Peyer's patch (tissue), 4 donors: ENCODE measurements around the gene UTP15. TPM values are rescaled to one million over a fixed set of nuclear protein-coding genes. Genes with fewer than 3 reads are reported as not detected.

ENCODE experiments used
- DNase-seq, 3 donors: peaks; one replicate each; pipeline ENCODE4 v3.0.0-alpha.2; 2017 to 2019
- H3K27ac ChIP-seq, 4 donors: fragments of 200-600 bp; sonication (generic); one replicate each; pipeline ENCODE4 v1.5.1; 2016 to 2019
- H3K27me3 ChIP-seq, 2 donors: fragments of 200-600 bp; sonication (generic); one replicate each; pipeline ENCODE4 v1.5.1; 2019
- H3K36me3 ChIP-seq, 3 donors: fragments of 200-600 bp; sonication (generic); one replicate each; pipeline ENCODE4 v1.5.1; 2016 to 2019
- H3K4me1 ChIP-seq, 4 donors: fragments of 200-600 bp; sonication (generic); one replicate each; pipeline ENCODE4 v1.5.1; 2016 to 2019
- H3K4me3 ChIP-seq, 4 donors: fragments of 200-600 bp; sonication (generic); 1 replicate in 3 of 4; 2 replicates in 1 of 4; pipeline ENCODE4 v1.5.1; 2016 to 2019; ENCODE audit warnings: mild to moderate bottlenecking in 1 of 4
- H3K9me3 ChIP-seq, 4 donors: fragments of 200-600 bp; sonication (generic); one replicate each; pipeline ENCODE4 v1.5.1; 2016 to 2019; ENCODE audit warnings: mild to moderate bottlenecking in 1 of 4
- CTCF ChIP-seq, 6 experiments: fragments of 450-650 bp in 4 of 6; fragments of 200-600 bp in 2 of 6; sonication (generic) in 1 of 6; IDR thresholded peaks; one replicate each; pipeline ENCODE4 v1.5.1; 2017 to 2019; ENCODE audit warnings: antibody characterized with exemption in 6 of 6, mild to moderate bottlenecking in 3 of 6, moderate library complexity in 1 of 6
- POLR2A ChIP-seq, 2 donors: fragments of 450-650 bp; IDR thresholded peaks; one replicate each; pipeline ENCODE4 v1.5.1; 2017; ENCODE audit warnings: antibody characterized with exemption in 2 of 2, mild to moderate bottlenecking in 2 of 2, moderate library complexity in 2 of 2
- total RNA-seq, 4 donors: library from RNA; depleted of rRNA; stranded (reverse); fragments of >200 nt; gene quantifications; one replicate each; pipeline ENCODE4 v1.1.0, GENCODE V29; 2016

Gene UTP15
- total RNA-seq, 4 donors from 2014 or later: 10.3 to 21.7 (median 18.9) TPM

GRCh38 chr5:73591698-73592501 lies 26.4 kb downstream of the UTP15 start:
- no peak overlapping the region for H3K4me3 ChIP-seq
- H3K27ac ChIP-seq: no peak overlapping the region
- DNase-seq: no peak
- no peaks in the 10 kb centered on the region for H3K4me1 ChIP-seq
- no peak for TF ChIP-seq POLR2A (IDR thresholded peaks at IDR 0.05)
- TF ChIP-seq CTCF (IDR thresholded peaks at IDR 0.05): no peak
- H3K36me3 ChIP-seq: no peaks in the 10 kb centered on the region
- H3K9me3 ChIP-seq: no peaks in the 10 kb centered on the region
- no peaks in the 10 kb centered on the region for H3K27me3 ChIP-seq

GRCh38 chr5:73592551-73592950 lies 27.0 kb downstream of the UTP15 start:
- no peaks in the 10 kb centered on the region for H3K36me3 ChIP-seq
- no peak for DNase-seq
- H3K27ac ChIP-seq: no peak overlapping the region
- no peaks in the 10 kb centered on the region for H3K27me3 ChIP-seq
- H3K4me3 ChIP-seq: no peak overlapping the region
- H3K9me3 ChIP-seq: no peaks in the 10 kb centered on the region
- TF ChIP-seq POLR2A (IDR thresholded peaks at IDR 0.05) (no peak), CTCF (IDR thresholded peaks at IDR 0.05) (no peak)
- no peaks in the 10 kb centered on the region for H3K4me1 ChIP-seq

- no peak for TF ChIP-seq POLR2A (IDR thresholded peaks at IDR 0.05)
- TF ChIP-seq CTCF (IDR thresholded peaks at IDR 0.05): peak in 4 of 6 experiments; percentile 49 to 55 (median 51)
- Histone ChIP-seq H3K4me1 (no peaks in the 10 kb centered on the region), H3K36me3 (no peaks in the 10 kb centered on the region), H3K27ac (no peak overlapping the region), H3K9me3 (peaks cover 0 to 4% (median 0%) of the 10 kb centered on the region in 4 donors), H3K4me3 (no peak overlapping the region), H3K27me3 (no peaks in the 10 kb centered on the region)
- peak in 1 of 3 donors; percentile 53 for DNase-seq
Measured at GRCh38 chr5:73596705-73597328, 31.3 kb downstream of the UTP15 start.

GRCh38 chr5:73599380-73599779 lies 33.8 kb downstream of the UTP15 start:
- H3K4me3 ChIP-seq: no peak overlapping the region
- H3K9me3 ChIP-seq: peaks cover 0 to 4% (median 0%) of the 10 kb centered on the region in 4 donors
- no peaks in the 10 kb centered on the region for H3K4me1 ChIP-seq
- no peak for DNase-seq
- TF ChIP-seq CTCF (IDR thresholded peaks at IDR 0.05) (no peak), POLR2A (IDR thresholded peaks at IDR 0.05) (no peak)
- no peaks in the 10 kb centered on the region for H3K27me3 ChIP-seq
- no peaks in the 10 kb centered on the region for H3K36me3 ChIP-seq
- H3K27ac ChIP-seq: no peak overlapping the region

- Histone ChIP-seq H3K4me3 (no peak overlapping the region), H3K36me3 (no peaks in the 10 kb centered on the region), H3K9me3 (peaks cover 0 to 4% (median 0%) of the 10 kb centered on the region in 4 donors), H3K27ac (no peak overlapping the region), H3K27me3 (no peaks in the 10 kb centered on the region), H3K4me1 (no peaks in the 10 kb centered on the region)
- TF ChIP-seq CTCF (IDR thresholded peaks at IDR 0.05): no peak
- no peak for TF ChIP-seq POLR2A (IDR thresholded peaks at IDR 0.05)
- DNase-seq: no peak
Measured at GRCh38 chr5:73603998-73604397, 38.5 kb downstream of the UTP15 start.
